Measurements from ENCODE around the gene SGCA.
A peak's percentile ranks its signal among the peaks of the same experiment; 100 is the strongest.

Gene SGCA

DNA sequence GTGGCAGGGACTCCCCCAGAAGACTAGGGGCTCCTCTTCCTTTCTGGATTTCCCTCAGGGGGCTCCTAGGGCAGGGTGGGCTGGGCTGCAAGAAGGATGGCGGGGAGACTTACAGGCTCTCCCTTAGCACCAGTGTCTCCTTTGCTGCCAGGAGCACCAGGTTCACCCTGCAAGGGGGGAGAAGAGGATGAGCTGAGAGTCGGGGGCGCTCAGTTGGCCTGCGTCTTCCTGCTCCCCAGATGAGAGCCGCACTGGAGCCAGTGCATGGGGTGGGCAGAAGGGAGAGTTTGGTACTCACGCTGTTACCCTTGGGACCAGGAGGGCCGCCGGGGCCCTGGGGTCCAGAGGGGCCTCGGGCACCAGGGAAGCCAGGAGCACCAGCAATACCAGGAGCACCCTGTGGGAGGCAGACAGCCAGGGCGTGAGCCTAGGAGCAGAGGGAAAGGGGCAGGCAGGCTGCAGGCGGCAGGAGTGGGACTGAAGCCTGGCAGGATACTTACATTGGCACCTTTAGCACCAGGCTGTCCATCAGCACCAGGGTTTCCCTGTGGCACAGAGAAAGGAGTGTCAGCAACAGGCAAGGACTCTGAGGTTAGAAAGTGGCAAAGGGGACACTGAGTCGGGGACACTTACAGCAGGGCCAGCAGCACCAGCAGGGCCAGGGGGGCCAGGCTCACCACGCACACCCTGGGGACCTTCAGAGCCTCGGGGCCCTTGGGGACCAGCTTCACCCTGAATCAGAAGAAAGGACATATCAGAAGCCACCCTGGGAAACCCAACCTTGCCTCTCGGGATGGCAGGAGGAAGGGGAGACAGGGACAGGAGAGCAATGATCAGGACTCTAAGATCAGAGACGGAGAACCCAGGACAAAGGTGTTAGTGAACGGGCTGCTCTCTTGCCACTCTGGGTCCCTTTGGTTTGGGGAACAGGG lies 29.4 kb downstream of the SGCA start:
- Histone ChIP-seq H3K36me3 (ENCODE audit: control insufficient read depth, insufficient read depth, low read length) (no peaks in the 10 kb centered on the region), H3K4me3 (replicated peaks; ENCODE audit: low read depth, low read length) (no peak overlapping the region), H3K27me3 (replicated peaks; ENCODE audit: control insufficient read depth, insufficient read depth, low read length) (no peaks in the 10 kb centered on the region)
- TF ChIP-seq, protein P1, sequence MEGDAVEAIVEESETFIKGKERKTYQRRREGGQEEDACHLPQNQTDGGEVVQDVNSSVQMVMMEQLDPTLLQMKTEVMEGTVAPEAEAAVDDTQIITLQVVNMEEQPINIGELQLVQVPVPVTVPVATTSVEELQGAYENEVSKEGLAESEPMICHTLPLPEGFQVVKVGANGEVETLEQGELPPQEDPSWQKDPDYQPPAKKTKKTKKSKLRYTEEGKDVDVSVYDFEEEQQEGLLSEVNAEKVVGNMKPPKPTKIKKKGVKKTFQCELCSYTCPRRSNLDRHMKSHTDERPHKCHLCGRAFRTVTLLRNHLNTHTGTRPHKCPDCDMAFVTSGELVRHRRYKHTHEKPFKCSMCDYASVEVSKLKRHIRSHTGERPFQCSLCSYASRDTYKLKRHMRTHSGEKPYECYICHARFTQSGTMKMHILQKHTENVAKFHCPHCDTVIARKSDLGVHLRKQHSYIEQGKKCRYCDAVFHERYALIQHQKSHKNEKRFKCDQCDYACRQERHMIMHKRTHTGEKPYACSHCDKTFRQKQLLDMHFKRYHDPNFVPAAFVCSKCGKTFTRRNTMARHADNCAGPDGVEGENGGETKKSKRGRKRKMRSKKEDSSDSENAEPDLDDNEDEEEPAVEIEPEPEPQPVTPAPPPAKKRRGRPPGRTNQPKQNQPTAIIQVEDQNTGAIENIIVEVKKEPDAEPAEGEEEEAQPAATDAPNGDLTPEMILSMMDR (IDR thresholded peaks at IDR 0.05; ENCODE audit: insufficient read depth, low read length, poor library complexity, severe bottlenecking): no peak
- DNase-seq (ENCODE audit: extremely low read depth, insufficient read length): no peak

DNA sequence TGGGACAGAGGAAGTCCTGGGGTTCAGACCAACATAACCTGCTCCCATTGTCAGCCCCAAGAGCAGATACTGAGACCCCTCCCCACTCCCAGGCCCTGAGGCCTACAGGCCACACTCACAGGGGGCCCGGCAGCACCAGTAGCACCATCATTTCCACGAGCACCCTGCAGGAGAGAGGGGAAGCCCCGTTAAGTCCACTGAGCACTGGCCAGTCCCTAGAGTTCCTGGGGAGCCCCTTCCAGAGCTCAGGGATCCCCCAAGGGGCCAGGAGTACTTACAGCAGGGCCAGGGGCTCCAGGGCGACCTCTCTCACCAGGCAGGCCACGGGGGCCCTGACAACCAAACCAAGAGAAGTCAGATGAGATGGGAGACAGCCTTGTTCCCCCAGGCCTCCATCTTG lies 30.2 kb downstream of the SGCA start:
- TF ChIP-seq, protein P1 (IDR thresholded peaks at IDR 0.05; ENCODE audit: insufficient read depth, low read length, poor library complexity, severe bottlenecking): no peak
- no peaks in the 10 kb centered on the region for H3K27me3 ChIP-seq (replicated peaks; ENCODE audit: control insufficient read depth, insufficient read depth, low read length)
- H3K4me3 ChIP-seq (replicated peaks; ENCODE audit: low read depth, low read length): no peak overlapping the region
- no peak for DNase-seq (ENCODE audit: extremely low read depth, insufficient read length)
- H3K36me3 ChIP-seq (ENCODE audit: control insufficient read depth, insufficient read depth, low read length): no peaks in the 10 kb centered on the region

DNA sequence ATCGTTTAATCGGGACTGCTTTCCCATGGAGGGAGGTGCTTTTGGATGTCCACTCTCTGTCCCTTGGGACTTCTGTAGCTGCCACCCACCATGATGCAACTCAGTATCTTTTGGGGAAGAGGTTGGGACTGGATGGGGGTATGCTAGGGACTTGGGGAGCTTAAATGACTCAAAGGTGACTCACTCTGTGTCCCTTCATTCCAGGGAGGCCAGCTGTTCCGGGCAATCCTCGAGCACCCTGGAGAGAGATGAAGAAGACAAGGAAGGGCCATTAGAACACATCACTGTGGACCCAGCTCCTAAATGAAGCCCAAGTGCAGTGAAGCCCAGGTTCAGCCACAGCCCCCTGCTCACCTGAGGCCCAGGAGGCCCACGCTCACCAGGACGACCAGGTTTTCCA lies 31.0 kb downstream of the SGCA start:
- Histone ChIP-seq H3K36me3 (ENCODE audit: control insufficient read depth, insufficient read depth, low read length) (no peaks in the 10 kb centered on the region), H3K27me3 (replicated peaks; ENCODE audit: control insufficient read depth, insufficient read depth, low read length) (peaks cover 3% of the 10 kb centered on the region; the same call in 1 of the 2 replicates), H3K4me3 (replicated peaks; ENCODE audit: low read depth, low read length) (no peak overlapping the region)
- TF ChIP-seq, protein P1 (IDR thresholded peaks at IDR 0.05; ENCODE audit: insufficient read depth, low read length, poor library complexity, severe bottlenecking): no peak
- no peak for DNase-seq (ENCODE audit: extremely low read depth, insufficient read length)

DNA sequence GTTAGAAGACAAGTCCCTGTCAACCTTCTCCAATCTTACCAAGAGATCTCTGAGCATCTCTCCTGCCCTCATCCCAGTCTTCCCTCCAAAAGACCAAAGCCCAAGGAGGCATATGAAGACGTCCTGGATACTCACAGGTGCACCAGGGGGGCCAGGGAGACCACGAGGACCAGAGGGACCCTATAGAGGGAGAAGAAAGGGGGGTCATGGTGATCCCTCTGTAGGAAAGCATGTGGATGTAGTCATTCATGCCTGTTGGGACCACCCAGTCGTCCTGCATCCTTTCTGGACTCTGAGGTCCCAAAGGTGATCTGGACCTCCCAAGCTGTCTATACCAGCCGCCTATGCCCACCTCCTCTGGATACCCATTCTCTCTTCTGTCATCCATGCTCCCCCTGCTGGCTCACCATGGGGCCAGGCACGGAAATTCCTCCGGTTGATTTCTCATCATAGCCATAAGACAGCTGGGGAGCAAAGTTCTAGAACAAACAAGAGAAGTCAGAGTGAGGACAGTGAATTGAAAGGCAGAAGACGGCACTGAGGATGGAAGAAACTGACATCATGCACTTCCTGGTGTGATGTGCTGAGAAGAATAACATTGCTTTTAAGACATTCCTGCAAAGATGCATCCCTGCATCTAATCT lies 32.3 kb downstream of the SGCA start:
- H3K36me3 ChIP-seq (ENCODE audit: control insufficient read depth, insufficient read depth, low read length): no peaks in the 10 kb centered on the region
- TF ChIP-seq, protein P1 (IDR thresholded peaks at IDR 0.05; ENCODE audit: insufficient read depth, low read length, poor library complexity, severe bottlenecking): peak; percentile 79
- no peak overlapping the region for H3K4me3 ChIP-seq (replicated peaks; ENCODE audit: low read depth, low read length)
- H3K27me3 ChIP-seq (replicated peaks; ENCODE audit: control insufficient read depth, insufficient read depth, low read length): peaks cover 3% of the 10 kb centered on the region
- no peak for DNase-seq (ENCODE audit: extremely low read depth, insufficient read length)

DNA sequence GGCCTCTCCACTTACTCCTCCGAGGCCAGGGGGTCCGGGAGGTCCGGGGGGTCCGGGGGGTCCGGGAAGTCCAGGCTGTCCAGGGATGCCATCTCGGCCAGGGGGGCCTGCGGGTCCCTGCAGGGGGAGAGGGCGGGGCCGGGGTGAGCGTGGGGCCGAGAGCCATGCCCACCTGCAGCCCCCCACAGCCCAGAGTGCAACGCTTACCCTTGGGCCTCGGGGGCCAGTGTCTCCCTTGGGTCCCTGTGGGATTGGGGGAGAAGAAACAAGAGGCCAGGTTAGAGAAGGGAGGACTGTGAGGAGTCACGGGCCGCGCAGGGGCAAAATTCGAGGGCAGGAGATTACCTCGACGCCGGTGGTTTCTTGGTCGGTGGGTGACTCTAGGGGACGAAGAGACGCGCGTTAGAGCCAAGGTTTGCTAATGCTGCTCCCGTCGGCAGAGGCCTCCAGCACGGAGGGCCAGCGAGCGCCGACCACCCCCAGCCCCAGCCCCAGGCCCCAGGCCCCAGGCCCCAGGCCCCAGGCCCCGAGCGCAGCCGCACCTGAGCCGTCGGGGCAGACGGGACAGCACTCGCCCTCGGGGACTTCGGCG lies 33.5 kb downstream of the SGCA start:
- TF ChIP-seq, protein P1 (IDR thresholded peaks at IDR 0.05; ENCODE audit: insufficient read depth, low read length, poor library complexity, severe bottlenecking): no peak
- DNase-seq (ENCODE audit: extremely low read depth, insufficient read length): no peak
- H3K36me3 ChIP-seq (ENCODE audit: control insufficient read depth, insufficient read depth, low read length): no peaks in the 10 kb centered on the region
- H3K27me3 ChIP-seq (replicated peaks; ENCODE audit: control insufficient read depth, insufficient read depth, low read length): peaks cover 3% of the 10 kb centered on the region
- peak overlapping the region; percentile 53 for H3K4me3 ChIP-seq (replicated peaks; ENCODE audit: low read depth, low read length)
